Measurements from ENCODE around the gene NFATC1. TPM values are rescaled to one million over a fixed set of nuclear protein-coding genes. Genes with fewer than 3 reads are reported as not detected.

Gene NFATC1
- total and polyA plus RNA-seq, 2 donors, result 5.4 to 23.8 TPM

- Histone ChIP-seq H3K4me1 (ENCODE audit: control insufficient read depth in 2 of 2, insufficient read depth in 2 of 2, low read length in 2 of 2) (peaks cover 0 to 3% of the 10 kb centered on the region in 2 donors), H3K9me3 (ENCODE audit: control insufficient read depth in 2 of 2, insufficient read depth in 1 of 2, low read length in 1 of 2) (no peaks in the 10 kb centered on the region), H3K27me3 (ENCODE audit: control insufficient read depth in 2 of 2, insufficient read depth in 1 of 2, low read length in 1 of 2) (no peaks in the 10 kb centered on the region), H3K36me3 (ENCODE audit: control insufficient read depth in 2 of 2, insufficient read depth in 2 of 2, low read length in 1 of 2) (peaks cover 13 to 31% of the 10 kb centered on the region in 2 donors), H3K27ac (ENCODE audit: low read depth in 1 of 2, low read length in 1 of 2) (no peak overlapping the region), H3K4me3 (ENCODE audit: low read length in 2 of 2) (no peak overlapping the region)
- WGBS, result 77% methylated on average over 27 of the region's 27 CpGs
- DNase-seq (ENCODE audit: low read depth in 6 of 9, low spot score in 9 of 9), result no peak
These were observed 34.1 kb downstream of the NFATC1 start for GRCh38 chr18:79429785-79430281.

- Histone ChIP-seq H3K27ac (ENCODE audit: low read depth in 1 of 2, low read length in 1 of 2) (no peak overlapping the region), H3K4me1 (ENCODE audit: control insufficient read depth in 2 of 2, insufficient read depth in 2 of 2, low read length in 2 of 2) (peaks cover 0 to 3% of the 10 kb centered on the region in 2 donors), H3K36me3 (ENCODE audit: control insufficient read depth in 2 of 2, insufficient read depth in 2 of 2, low read length in 1 of 2) (peaks cover 13 to 36% of the 10 kb centered on the region in 2 donors), H3K9me3 (ENCODE audit: control insufficient read depth in 2 of 2, insufficient read depth in 1 of 2, low read length in 1 of 2) (no peaks in the 10 kb centered on the region), H3K27me3 (ENCODE audit: control insufficient read depth in 2 of 2, insufficient read depth in 1 of 2, low read length in 1 of 2) (no peaks in the 10 kb centered on the region), H3K4me3 (ENCODE audit: low read length in 2 of 2) (no peak overlapping the region)
- no peak for DNase-seq (ENCODE audit: low read depth in 6 of 9, low spot score in 9 of 9)
- 96% methylated on average over 33 of the region's 33 CpGs for WGBS
These were observed 36.8 kb downstream of the NFATC1 start for GRCh38 chr18:79432376-79433120.

- Histone ChIP-seq H3K4me3 (ENCODE audit: low read length in 2 of 2) (no peak overlapping the region), H3K27ac (ENCODE audit: low read depth in 1 of 2, low read length in 1 of 2) (no peak overlapping the region), H3K9me3 (ENCODE audit: control insufficient read depth in 2 of 2, insufficient read depth in 1 of 2, low read length in 1 of 2) (no peaks in the 10 kb centered on the region), H3K4me1 (ENCODE audit: control insufficient read depth in 2 of 2, insufficient read depth in 2 of 2, low read length in 2 of 2) (peaks cover 0 to 3% of the 10 kb centered on the region in 2 donors), H3K27me3 (ENCODE audit: control insufficient read depth in 2 of 2, insufficient read depth in 1 of 2, low read length in 1 of 2) (no peaks in the 10 kb centered on the region), H3K36me3 (ENCODE audit: control insufficient read depth in 2 of 2, insufficient read depth in 2 of 2, low read length in 1 of 2) (peaks cover 13 to 38% of the 10 kb centered on the region in 2 donors)
- 98% methylated on average over 27 of the region's 27 CpGs for WGBS
- no peak for DNase-seq (ENCODE audit: low read depth in 6 of 9, low spot score in 9 of 9)
These were observed 37.7 kb downstream of the NFATC1 start for GRCh38 chr18:79433431-79433830.

- WGBS, result 95% methylated on average over 31 of the region's 31 CpGs
- Histone ChIP-seq H3K4me1 (ENCODE audit: control insufficient read depth in 2 of 2, insufficient read depth in 2 of 2, low read length in 2 of 2) (peaks cover 6 to 12% of the 10 kb centered on the region in 2 donors), H3K36me3 (ENCODE audit: control insufficient read depth in 2 of 2, insufficient read depth in 2 of 2, low read length in 1 of 2) (peaks cover 13 to 51% of the 10 kb centered on the region in 2 donors), H3K4me3 (ENCODE audit: low read length in 2 of 2) (no peak overlapping the region), H3K9me3 (ENCODE audit: control insufficient read depth in 2 of 2, insufficient read depth in 1 of 2, low read length in 1 of 2) (no peaks in the 10 kb centered on the region), H3K27me3 (ENCODE audit: control insufficient read depth in 2 of 2, insufficient read depth in 1 of 2, low read length in 1 of 2) (no peaks in the 10 kb centered on the region), H3K27ac (ENCODE audit: low read depth in 1 of 2, low read length in 1 of 2) (no peak overlapping the region)
- DNase-seq (ENCODE audit: low read depth in 6 of 9, low spot score in 9 of 9), result no peak
These were observed 39.1 kb downstream of the NFATC1 start for GRCh38 chr18:79434607-79435401.

- WGBS, result 98% methylated on average over 37 of the region's 37 CpGs
- H3K27ac ChIP-seq (ENCODE audit: low read depth in 1 of 2, low read length in 1 of 2), result no peak overlapping the region
- DNase-seq (ENCODE audit: low read depth in 6 of 9, low spot score in 9 of 9), result no peak
These were observed 41.0 kb downstream of the NFATC1 start for GRCh38 chr18:79436556-79437275.

GRCh38 chr18:79438089-79438897 is 42.6 kb downstream of the NFATC1 start:
- Histone ChIP-seq H3K27ac (ENCODE audit: low read depth in 1 of 2, low read length in 1 of 2) (no peak overlapping the region), H3K9me3 (ENCODE audit: control insufficient read depth in 2 of 2, insufficient read depth in 1 of 2, low read length in 1 of 2) (no peaks in the 10 kb centered on the region), H3K4me1 (ENCODE audit: control insufficient read depth in 2 of 2, insufficient read depth in 2 of 2, low read length in 2 of 2) (peaks cover 4 to 13% of the 10 kb centered on the region in 2 donors), H3K27me3 (ENCODE audit: control insufficient read depth in 2 of 2, insufficient read depth in 1 of 2, low read length in 1 of 2) (no peaks in the 10 kb centered on the region), H3K4me3 (ENCODE audit: low read length in 2 of 2) (no peak overlapping the region), H3K36me3 (ENCODE audit: control insufficient read depth in 2 of 2, insufficient read depth in 2 of 2, low read length in 1 of 2) (peaks cover 18 to 67% of the 10 kb centered on the region in 2 donors)
- WGBS, result 96% methylated on average over 36 of the region's 36 CpGs
- no peak for DNase-seq (ENCODE audit: low read depth in 6 of 9, low spot score in 9 of 9)

More at GRCh38 chr18:79436556-79437275, 41.0 kb downstream of the NFATC1 start:
- H3K27me3 ChIP-seq (ENCODE audit: control insufficient read depth in 2 of 2, insufficient read depth in 1 of 2, low read length in 1 of 2), result no peaks in the 10 kb centered on the region
- H3K4me1 ChIP-seq (ENCODE audit: control insufficient read depth in 2 of 2, insufficient read depth in 2 of 2, low read length in 2 of 2), result peaks cover 4 to 13% of the 10 kb centered on the region in 2 donors
- no peaks in the 10 kb centered on the region for H3K9me3 ChIP-seq (ENCODE audit: control insufficient read depth in 2 of 2, insufficient read depth in 1 of 2, low read length in 1 of 2)
- no peak overlapping the region for H3K4me3 ChIP-seq (ENCODE audit: low read length in 2 of 2)
- H3K36me3 ChIP-seq (ENCODE audit: control insufficient read depth in 2 of 2, insufficient read depth in 2 of 2, low read length in 1 of 2), result peaks cover 18 to 57% of the 10 kb centered on the region in 2 donors

- peaks cover 4 to 13% of the 10 kb centered on the region in 2 donors for H3K4me1 ChIP-seq (ENCODE audit: control insufficient read depth in 2 of 2, insufficient read depth in 2 of 2, low read length in 2 of 2)
- WGBS, result 69% methylated on average over 37 of the region's 37 CpGs
- no peak overlapping the region for H3K4me3 ChIP-seq (ENCODE audit: low read length in 2 of 2)
- H3K9me3 ChIP-seq (ENCODE audit: control insufficient read depth in 2 of 2, insufficient read depth in 1 of 2, low read length in 1 of 2), result no peaks in the 10 kb centered on the region
- H3K36me3 ChIP-seq (ENCODE audit: control insufficient read depth in 2 of 2, insufficient read depth in 2 of 2, low read length in 1 of 2), result peaks cover 10 to 61% of the 10 kb centered on the region in 2 donors
- no peak overlapping the region for H3K27ac ChIP-seq (ENCODE audit: low read depth in 1 of 2, low read length in 1 of 2)
- peak in 2 of 9 donors; percentile 16 to 35 for DNase-seq (ENCODE audit: low read depth in 6 of 9, low spot score in 9 of 9)
- H3K27me3 ChIP-seq (ENCODE audit: control insufficient read depth in 2 of 2, insufficient read depth in 1 of 2, low read length in 1 of 2), result no peaks in the 10 kb centered on the region
These were observed 43.3 kb downstream of the NFATC1 start for GRCh38 chr18:79438898-79439627.

- peak overlapping the region in 1 of 2 donors; percentile 11 for H3K27ac ChIP-seq (ENCODE audit: low read depth in 1 of 2, low read length in 1 of 2)
- peaks cover 5 to 56% of the 10 kb centered on the region in 2 donors for H3K36me3 ChIP-seq (ENCODE audit: control insufficient read depth in 2 of 2, insufficient read depth in 2 of 2, low read length in 1 of 2)
- 96% methylated on average over 16 of the region's 16 CpGs for WGBS
- H3K4me3 ChIP-seq (ENCODE audit: low read length in 2 of 2), result no peak overlapping the region
- H3K9me3 ChIP-seq (ENCODE audit: control insufficient read depth in 2 of 2, insufficient read depth in 1 of 2, low read length in 1 of 2), result no peaks in the 10 kb centered on the region
- peaks cover 4 to 13% of the 10 kb centered on the region in 2 donors for H3K4me1 ChIP-seq (ENCODE audit: control insufficient read depth in 2 of 2, insufficient read depth in 2 of 2, low read length in 2 of 2)
- DNase-seq (ENCODE audit: low read depth in 6 of 9, low spot score in 9 of 9), result no peak
- H3K27me3 ChIP-seq (ENCODE audit: control insufficient read depth in 2 of 2, insufficient read depth in 1 of 2, low read length in 1 of 2), result no peaks in the 10 kb centered on the region
These were observed 43.9 kb downstream of the NFATC1 start for GRCh38 chr18:79439628-79440023.
